Mesendoderm (in vitro differentiated cells): ENCODE measurements around the gene KRTAP19-8. TPM values are rescaled to one million over a fixed set of nuclear protein-coding genes. Genes with fewer than 3 reads are reported as not detected.

Experiments
- DNase-seq: peaks from one replicate; pipeline ENCODE4 v3.0.0; 2013
- H2AK5ac ChIP-seq: 2 replicates; pipeline ENCODE4 v1.6.1; 2013; ENCODE audit warnings: low read length, inconsistent platforms
- H2BK120ac ChIP-seq: 2 replicates; pipeline ENCODE4 v1.6.1; 2013; ENCODE audit warnings: low read depth, mild to moderate bottlenecking, low read length, moderate library complexity, mixed read lengths
- H2BK15ac ChIP-seq: replicated peaks from 2 replicates; pipeline ENCODE4 v1.6.1; 2013; ENCODE audit warnings: low read depth, mild to moderate bottlenecking, moderate library complexity
- H2BK5ac ChIP-seq: 2 replicates; pipeline ENCODE4 v1.6.1; 2013; ENCODE audit warnings: low read length, inconsistent platforms
- H3K18ac ChIP-seq: 2 replicates; pipeline ENCODE4 v1.6.1; 2013; ENCODE audit warnings: mild to moderate bottlenecking, low read length, mixed read lengths
- H3K23ac ChIP-seq: one replicate; pipeline ENCODE4 v1.6.1; 2013; ENCODE audit warnings: low read length
- H3K27ac ChIP-seq: 2 replicates; pipeline ENCODE4 v1.5.1; 2013; ENCODE audit warnings: low read depth, mild to moderate bottlenecking, inconsistent platforms, low read length, moderate library complexity
- H3K27me3 ChIP-seq: 2 replicates; pipeline ENCODE4 v1.6.1; 2013; ENCODE audit warnings: low read length, control low read depth, mild to moderate bottlenecking, inconsistent platforms; ENCODE audit not compliant: insufficient read depth, poor library complexity
- H3K36me3 ChIP-seq: 2 replicates; pipeline ENCODE4 v1.6.1; 2013; ENCODE audit warnings: low read length, inconsistent platforms; ENCODE audit not compliant: control insufficient read depth, insufficient read depth
- H3K4ac ChIP-seq: one replicate; pipeline ENCODE4 v1.6.1; 2013; ENCODE audit warnings: low read depth, mild to moderate bottlenecking, low read length, moderate library complexity
- H3K4me1 ChIP-seq: 2 replicates; pipeline ENCODE4 v1.6.1; 2013; ENCODE audit warnings: low read depth, low read length, inconsistent platforms; ENCODE audit not compliant: control insufficient read depth
- H3K4me2 ChIP-seq: 2 replicates; pipeline ENCODE4 v1.6.1; 2013; ENCODE audit warnings: low read length
- H3K4me3 ChIP-seq: 2 replicates; pipeline ENCODE4 v1.5.1; 2013; ENCODE audit warnings: mild to moderate bottlenecking, low read length
- H3K56ac ChIP-seq: one replicate; pipeline ENCODE4 v1.6.1; 2013; ENCODE audit warnings: low read length
- H3K79me1 ChIP-seq: 2 replicates; pipeline ENCODE4 v1.6.1; 2013; ENCODE audit warnings: low read length, inconsistent platforms
- H3K79me2 ChIP-seq: 2 replicates; pipeline ENCODE4 v1.6.1; 2013; ENCODE audit warnings: mild to moderate bottlenecking, low read length; ENCODE audit not compliant: control insufficient read depth, insufficient read depth
- H3K9ac ChIP-seq: 2 replicates; pipeline ENCODE4 v1.6.1; 2013; ENCODE audit warnings: low read length, inconsistent platforms
- H4K5ac ChIP-seq: one replicate; pipeline ENCODE4 v1.6.1; 2013; ENCODE audit warnings: low read length
- H4K8ac ChIP-seq: one replicate; pipeline ENCODE4 v1.6.1; 2013; ENCODE audit warnings: low read depth, mild to moderate bottlenecking, control low read depth, low read length, moderate library complexity
- WGBS: extraction: QIAGEN DNeasy Blood & Tissue Kit; methylation state at CpG from one replicate; pipeline ENCODE4 v1.1.7; 2013; ENCODE audit warnings: low lambda C conversion rate, missing lambda C conversion rate; ENCODE audit not compliant: insufficient coverage; ENCODE audit errors: extremely low coverage; 5-methylcytosine and 5-hydroxymethylcytosine counted together
- polyA plus RNA-seq, 2 experiments: library from polyadenylated mRNA; stranded (reverse); fragments of 200-250 nt; gene quantifications; one replicate each; pipeline ENCODE4 v1.2.3, GENCODE V29; 2013

KRTAP19-8 gene
- polyA plus RNA-seq (2013, experiment 1 of 2), result not detected
- polyA plus RNA-seq (2013, experiment 2 of 2), result not detected

GRCh38 chr21:31038376-31038775 lies at the start of gene KRTAP19-8:
TSS of gene KRTAP19-8 (minus strand) at chr21:31038476. CDS start at chr21:31038443, 33 bp downstream.
- Histone ChIP-seq H2BK15ac (no peak within 1 kb of the TSS), H3K18ac (no peak within 1 kb of the TSS), H2BK120ac (no peak within 1 kb of the TSS), H3K23ac (no peak within 1 kb of the TSS), H3K4ac (no peak within 1 kb of the TSS), H3K79me1 (no peaks in the 10 kb centered on the region), H3K9ac (no peak within 1 kb of the TSS), H3K36me3 (no peaks in the 10 kb centered on the region), H3K27ac (no peak within 1 kb of the TSS), H3K56ac (no peak within 1 kb of the TSS), H2BK5ac (no peak within 1 kb of the TSS), H2AK5ac (no peak within 1 kb of the TSS), H3K4me3 (no peak within 1 kb of the TSS), H4K5ac (no peak within 1 kb of the TSS), H3K79me2 (no peaks in the 10 kb centered on the region), H3K27me3 (no peaks in the 10 kb centered on the region), H4K8ac (no peak within 1 kb of the TSS), H3K4me2 (no peak within 1 kb of the TSS), H3K4me1 (no peaks in the 10 kb centered on the region)
- DNase-seq, result no peak
- no CpG with 5 or more reads among the region's 2 CpGs for WGBS

GRCh38 chr21:31087639-31088473 lies 49.6 kb upstream of the KRTAP19-8 start:
- Histone ChIP-seq H3K4ac (no peak overlapping the region), H3K18ac (no peak overlapping the region), H2AK5ac (no peak overlapping the region), H3K9ac (no peak overlapping the region), H3K23ac (no peak overlapping the region), H2BK15ac (no peak overlapping the region), H3K4me2 (no peak overlapping the region), H3K79me2 (no peaks in the 10 kb centered on the region), H4K8ac (no peak overlapping the region), H3K4me3 (no peak overlapping the region), H2BK5ac (no peak overlapping the region), H3K27ac (no peak overlapping the region), H3K36me3 (no peaks in the 10 kb centered on the region), H3K4me1 (no peaks in the 10 kb centered on the region), H3K27me3 (no peaks in the 10 kb centered on the region), H3K79me1 (no peaks in the 10 kb centered on the region), H3K56ac (no peak overlapping the region), H2BK120ac (no peak overlapping the region), H4K5ac (no peak overlapping the region)
- no CpG with 5 or more reads among the region's 34 CpGs for WGBS
- no peak for DNase-seq

GRCh38 chr21:31084689-31085088 lies 46.4 kb upstream of the KRTAP19-8 start:
- Histone ChIP-seq H3K27me3 (no peaks in the 10 kb centered on the region), H3K23ac (no peak overlapping the region), H3K4me2 (no peak overlapping the region), H3K79me2 (no peaks in the 10 kb centered on the region), H2BK120ac (no peak overlapping the region), H3K79me1 (no peaks in the 10 kb centered on the region), H2BK15ac (no peak overlapping the region), H3K56ac (no peak overlapping the region), H3K36me3 (no peaks in the 10 kb centered on the region), H4K8ac (no peak overlapping the region), H3K4me3 (no peak overlapping the region), H2AK5ac (no peak overlapping the region), H3K4ac (no peak overlapping the region), H2BK5ac (no peak overlapping the region), H4K5ac (no peak overlapping the region), H3K27ac (no peak overlapping the region), H3K4me1 (no peaks in the 10 kb centered on the region), H3K9ac (no peak overlapping the region), H3K18ac (no peak overlapping the region)
- no CpG with 5 or more reads among the region's 6 CpGs for WGBS
- no peak for DNase-seq

GRCh38 chr21:31078796-31079195 lies 40.5 kb upstream of the KRTAP19-8 start:
- Histone ChIP-seq H3K23ac (no peak overlapping the region), H3K4me1 (no peaks in the 10 kb centered on the region), H3K56ac (no peak overlapping the region), H2AK5ac (no peak overlapping the region), H3K4me3 (no peak overlapping the region), H2BK120ac (no peak overlapping the region), H3K79me1 (no peaks in the 10 kb centered on the region), H4K8ac (no peak overlapping the region), H3K36me3 (no peaks in the 10 kb centered on the region), H2BK5ac (no peak overlapping the region), H3K18ac (no peak overlapping the region), H3K79me2 (no peaks in the 10 kb centered on the region), H3K4ac (no peak overlapping the region), H2BK15ac (no peak overlapping the region), H3K27ac (no peak overlapping the region), H3K27me3 (no peaks in the 10 kb centered on the region), H4K5ac (no peak overlapping the region), H3K4me2 (no peak overlapping the region), H3K9ac (no peak overlapping the region)
- DNase-seq, result no peak
- WGBS, result no CpG with 5 or more reads among the region's 4 CpGs

- no peak overlapping the region for H3K18ac ChIP-seq
- no peak overlapping the region for H2BK15ac ChIP-seq
- no peak overlapping the region for H3K4ac ChIP-seq
- H3K56ac ChIP-seq, result no peak overlapping the region
- WGBS, result no CpG with 5 or more reads among the region's 4 CpGs
- no peak for DNase-seq
- no peak overlapping the region for H3K27ac ChIP-seq
- no peak overlapping the region for H2AK5ac ChIP-seq
- no peaks in the 10 kb centered on the region for H3K79me2 ChIP-seq
- no peaks in the 10 kb centered on the region for H3K4me1 ChIP-seq
- no peak overlapping the region for H3K4me2 ChIP-seq
- H3K36me3 ChIP-seq, result no peaks in the 10 kb centered on the region
- H2BK5ac ChIP-seq, result no peak overlapping the region
- no peaks in the 10 kb centered on the region for H3K79me1 ChIP-seq
- H3K27me3 ChIP-seq, result no peaks in the 10 kb centered on the region
- no peak overlapping the region for H4K8ac ChIP-seq
- H2BK120ac ChIP-seq, result no peak overlapping the region
- H3K9ac ChIP-seq, result no peak overlapping the region
- H3K4me3 ChIP-seq, result no peak overlapping the region
- H3K23ac ChIP-seq, result no peak overlapping the region
- H4K5ac ChIP-seq, result no peak overlapping the region
Measured at GRCh38 chr21:31078216-31078615, 39.9 kb upstream of the KRTAP19-8 start.

- H3K27me3 ChIP-seq, result no peaks in the 10 kb centered on the region
- H4K8ac ChIP-seq, result no peak overlapping the region
- H3K4me2 ChIP-seq, result no peak overlapping the region
- no peak overlapping the region for H3K27ac ChIP-seq
- no peak overlapping the region for H2AK5ac ChIP-seq
- no peak overlapping the region for H3K23ac ChIP-seq
- H3K4me1 ChIP-seq, result no peaks in the 10 kb centered on the region
- no peaks in the 10 kb centered on the region for H3K79me2 ChIP-seq
- H2BK15ac ChIP-seq, result no peak overlapping the region
- DNase-seq, result no peak
- H3K4me3 ChIP-seq, result no peak overlapping the region
- H2BK5ac ChIP-seq, result no peak overlapping the region
- no peak overlapping the region for H3K56ac ChIP-seq
- no peaks in the 10 kb centered on the region for H3K36me3 ChIP-seq
- H2BK120ac ChIP-seq, result no peak overlapping the region
- no peak overlapping the region for H3K9ac ChIP-seq
- no peak overlapping the region for H3K4ac ChIP-seq
- H4K5ac ChIP-seq, result no peak overlapping the region
- no peaks in the 10 kb centered on the region for H3K79me1 ChIP-seq
- whole genome bisulfite sequencing, result no CpG with 5 or more reads among the region's 6 CpGs
- H3K18ac ChIP-seq, result no peak overlapping the region
Measured at GRCh38 chr21:31075848-31076247, 37.6 kb upstream of the KRTAP19-8 start.
